ENCODE data around the gene CHIT1.

DNA sequence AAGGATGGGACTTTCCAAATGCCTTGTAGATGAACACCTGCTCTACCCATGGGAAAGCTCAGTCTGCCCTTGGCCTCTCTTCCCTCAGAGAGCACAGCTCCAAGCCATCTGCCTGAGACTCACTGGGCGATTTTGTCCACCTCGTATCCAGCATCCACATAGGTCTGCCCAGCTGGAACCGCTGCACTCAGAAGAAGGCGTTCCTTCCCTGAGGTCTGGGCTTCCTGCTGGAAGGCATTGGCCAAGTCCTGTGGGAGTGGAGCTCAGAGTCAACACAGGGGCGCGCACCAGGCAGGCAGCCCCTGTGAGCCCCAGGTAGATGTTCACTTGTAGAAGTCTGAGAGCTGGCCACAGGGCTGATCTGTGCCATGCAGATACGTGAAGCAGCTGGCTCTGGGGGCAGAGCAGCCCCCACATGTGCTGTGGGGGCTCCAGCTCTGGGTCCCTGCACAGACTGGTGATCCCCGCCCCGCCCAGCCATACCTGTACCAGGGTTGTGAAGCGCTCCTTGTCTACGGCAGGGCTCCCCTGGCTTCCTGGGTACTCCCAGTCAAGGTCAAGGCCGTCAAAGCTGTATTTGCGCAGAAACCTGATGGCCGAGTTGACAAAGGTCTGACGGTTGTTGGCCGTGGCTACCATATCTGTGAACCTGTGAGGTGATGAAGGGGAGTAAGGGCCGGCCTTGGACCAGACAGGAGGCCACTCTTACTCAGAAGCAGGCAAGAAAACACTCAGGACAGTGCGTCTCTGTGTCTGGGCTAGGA lies 6.3 kb downstream of the CHIT1 start:
- TF ChIP-seq CTCF (IDR thresholded peaks at IDR 0.05; ENCODE audit: low read length) (no peak), EZH2 (optimal IDR thresholded peaks at IDR 0.05; ENCODE audit: low read depth, low read length) (no peak), EZH2phosphoT487 (IDR thresholded peaks at IDR 0.05; ENCODE audit: low read length) (no peak)

Measured in MM.1S (cell line).